Parathyroid adenoma (tissue), 2 donors: ENCODE measurements around the gene ULBP3.
"Not testable (repeated sequence)": the region's sequence is repeated elsewhere in the genome, so short reads cannot be mapped to it uniquely, and the experiment has no call there.

ENCODE experiments used
- H2AFZ ChIP-seq: fragments of 300-600 bp; sonication (generic); one replicate; pipeline ENCODE4 v1.7.0; 2017; ENCODE audit warnings: antibody characterized with exemption, mild to moderate bottlenecking
- H3K27ac ChIP-seq: fragments of 300-600 bp; sonication (generic); one replicate; pipeline ENCODE4 v1.7.0; 2017
- H3K27me3 ChIP-seq: fragments of 300-600 bp; sonication (generic); one replicate; pipeline ENCODE4 v1.7.0; 2017; ENCODE audit warnings: low read length; ENCODE audit not compliant: control insufficient read depth, insufficient read depth
- H3K36me3 ChIP-seq: fragments of 300-600 bp; sonication (generic); one replicate; pipeline ENCODE4 v1.7.0; 2017; ENCODE audit warnings: low read length; ENCODE audit not compliant: control insufficient read depth, insufficient read depth
- H3K4me1 ChIP-seq: fragments of 300-600 bp; sonication (generic); one replicate; pipeline ENCODE4 v1.7.0; 2017; ENCODE audit warnings: control low read depth
- H3K4me2 ChIP-seq: fragments of 300-600 bp; sonication (generic); one replicate; pipeline ENCODE4 v1.7.0; 2017; ENCODE audit warnings: low read length
- H3K4me3 ChIP-seq: fragments of 300-600 bp; sonication (generic); one replicate; pipeline ENCODE4 v1.7.0; 2017; ENCODE audit warnings: low read depth, low read length
- H3K79me2 ChIP-seq: fragments of 300-600 bp; sonication (generic); one replicate; pipeline ENCODE4 v1.7.0; 2017; ENCODE audit warnings: control low read depth
- H3K9ac ChIP-seq: fragments of 300-600 bp; sonication (generic); one replicate; pipeline ENCODE4 v1.7.0; 2017; ENCODE audit warnings: mild to moderate bottlenecking
- H3K9me3 ChIP-seq: fragments of 300-600 bp; sonication (generic); one replicate; pipeline ENCODE4 v1.7.0; 2017; ENCODE audit warnings: low read length; ENCODE audit not compliant: control insufficient read depth
- CTCF ChIP-seq: fragments of 300-600 bp; sonication (generic); IDR thresholded peaks from one replicate; pipeline ENCODE4 v1.7.0; 2017; ENCODE audit warnings: antibody characterized with exemption, mild to moderate bottlenecking
- donor health status: primary hyperparathyroidism.

The ULBP3 gene

GRCh38 chr6:150016324-150017185 lies 52.4 kb downstream of the ULBP3 start:
- Histone ChIP-seq H3K9ac (no peak overlapping the region), H3K4me1 (no peaks in the 10 kb centered on the region), H3K4me3 (no peak overlapping the region), H2AFZ (no peak overlapping the region), H3K27ac (no peak overlapping the region), H3K79me2 (no peaks in the 10 kb centered on the region), H3K9me3 (no peaks in the 10 kb centered on the region), H3K4me2 (no peak overlapping the region), H3K36me3 (no peaks in the 10 kb centered on the region), H3K27me3 (no peaks in the 10 kb centered on the region)
- peak; percentile 74 for TF ChIP-seq CTCF

GRCh38 chr6:150015281-150016001 lies 53.5 kb downstream of the ULBP3 start:
- H3K36me3 ChIP-seq, H3K9ac ChIP-seq, H3K9me3 ChIP-seq, H3K4me1 ChIP-seq, H3K4me2 ChIP-seq, H3K27me3 ChIP-seq, H3K4me3 ChIP-seq, H2AFZ ChIP-seq, H3K27ac ChIP-seq, H3K79me2 ChIP-seq: not testable (repeated sequence)

- H3K9ac ChIP-seq, H3K4me3 ChIP-seq, H2AFZ ChIP-seq, H3K4me2 ChIP-seq, H3K27ac ChIP-seq, H3K36me3 ChIP-seq, H3K27me3 ChIP-seq, H3K4me1 ChIP-seq, H3K9me3 ChIP-seq, H3K79me2 ChIP-seq: not testable (repeated sequence)
Observed at GRCh38 chr6:150014623-150015280, 54.2 kb downstream of the ULBP3 start.

- not testable (repeated sequence) for H3K27me3 ChIP-seq
Observed at GRCh38 chr6:150013785-150014622, 54.9 kb downstream of the ULBP3 start.

GRCh38 chr6:150012846-150013784 lies 55.8 kb downstream of the ULBP3 start:
- not testable (repeated sequence) for H3K9ac ChIP-seq, H3K27me3 ChIP-seq, H3K4me2 ChIP-seq, H3K9me3 ChIP-seq, H2AFZ ChIP-seq, H3K36me3 ChIP-seq, H3K4me1 ChIP-seq, H3K79me2 ChIP-seq, H3K4me3 ChIP-seq, H3K27ac ChIP-seq

More at GRCh38 chr6:150013785-150014622, 54.9 kb downstream of the ULBP3 start:
- not testable (repeated sequence) for H3K9ac ChIP-seq, H3K9me3 ChIP-seq, H3K4me2 ChIP-seq, H2AFZ ChIP-seq, H3K36me3 ChIP-seq, H3K79me2 ChIP-seq, H3K27ac ChIP-seq, H3K4me3 ChIP-seq, H3K4me1 ChIP-seq
